Superior temporal gyrus (tissue), 1 donor: ENCODE data around the gene BAIAP3.

Source experiments
- DNase-seq: peaks from one replicate; pipeline ENCODE4 v3.0.0-alpha.2; 2016; ENCODE audit errors: extremely low spot score

The BAIAP3 gene

DNA sequence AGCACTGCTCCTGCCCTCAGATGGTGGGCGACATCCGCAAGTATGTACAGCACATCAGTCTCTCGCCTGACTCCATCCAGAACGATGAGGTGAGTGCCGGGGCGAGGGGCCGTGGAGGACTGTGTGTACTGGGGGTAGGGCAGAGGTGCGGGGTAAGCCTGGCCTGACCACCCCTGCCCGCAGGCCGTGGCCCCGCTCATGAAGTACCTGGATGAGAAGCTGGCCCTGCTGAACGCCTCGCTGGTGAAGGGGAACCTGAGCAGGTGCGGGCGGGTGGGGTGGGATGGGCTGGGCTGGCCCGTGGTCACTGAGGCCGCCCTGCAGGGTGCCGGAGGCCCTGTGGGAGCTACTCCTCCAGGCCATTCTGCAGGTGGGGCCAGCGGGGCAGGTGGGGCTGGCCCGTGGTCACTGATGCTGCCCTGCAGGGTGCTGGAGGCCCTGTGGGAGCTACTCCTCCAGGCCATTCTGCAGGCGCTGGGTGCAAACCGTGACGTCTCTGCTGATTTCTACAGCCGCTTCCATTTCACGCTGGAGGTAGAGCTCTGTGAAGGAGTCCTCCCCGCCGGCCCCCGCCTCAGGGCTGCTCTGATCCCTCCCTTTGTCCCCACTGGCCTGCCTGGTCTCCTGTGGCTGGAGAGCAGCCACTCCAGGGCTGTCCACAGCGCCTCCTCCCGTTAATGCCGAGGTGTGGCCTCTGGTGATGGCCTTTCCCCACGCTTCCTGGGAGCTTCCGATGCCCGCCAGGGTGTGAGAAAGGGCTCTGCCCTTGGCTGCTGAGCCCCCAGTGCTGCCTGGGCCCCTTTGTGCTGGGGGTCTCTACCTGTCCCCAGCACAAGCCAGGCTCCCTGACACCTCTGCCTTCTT is 13.2 kb downstream of the BAIAP3 start:
- DNase-seq, result no peak

DNA sequence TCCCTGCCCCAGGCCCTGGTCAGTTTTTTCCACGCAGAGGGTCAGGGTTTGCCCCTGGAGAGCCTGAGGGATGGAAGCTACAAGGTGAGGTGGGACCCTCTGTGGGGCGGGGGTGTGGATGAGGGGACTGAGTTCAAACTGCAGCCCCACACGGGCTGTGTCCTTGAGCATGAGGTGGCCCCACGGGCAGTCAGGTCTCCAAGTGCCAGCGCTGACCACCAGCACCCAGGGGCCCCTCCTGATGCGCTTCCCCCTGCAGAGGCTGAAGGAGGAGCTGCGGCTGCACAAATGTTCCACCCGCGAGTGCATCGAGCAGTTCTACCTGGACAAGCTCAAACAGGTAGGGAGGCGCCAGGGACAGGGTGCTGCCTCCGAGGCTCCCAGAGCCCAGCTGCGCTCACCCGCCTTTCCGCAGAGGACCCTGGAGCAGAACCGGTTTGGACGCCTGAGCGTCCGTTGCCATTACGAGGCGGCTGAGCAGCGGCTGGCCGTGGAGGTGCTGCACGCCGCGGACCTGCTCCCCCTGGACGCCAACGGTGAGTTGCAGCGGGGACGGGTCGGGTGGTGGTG is 13.9 kb downstream of the BAIAP3 start:
- no peak for DNase-seq

DNA sequence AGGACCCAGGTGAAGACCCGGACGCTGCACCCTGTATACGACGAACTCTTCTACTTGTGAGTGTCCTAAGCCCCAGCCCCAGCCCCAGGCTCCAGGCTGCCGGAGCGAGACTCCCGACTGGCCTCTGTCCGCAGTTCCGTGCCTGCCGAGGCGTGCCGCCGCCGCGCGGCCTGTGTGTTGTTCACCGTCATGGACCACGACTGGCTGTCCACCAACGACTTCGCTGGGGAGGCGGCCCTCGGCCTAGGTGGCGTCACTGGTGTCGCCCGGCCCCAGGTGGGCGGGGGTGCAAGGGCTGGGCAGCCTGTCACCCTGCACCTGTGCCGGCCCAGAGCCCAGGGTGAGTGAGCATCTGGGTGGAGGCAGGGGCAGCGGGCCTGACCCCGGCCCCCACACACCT is 14.5 kb downstream of the BAIAP3 start:
- DNase-seq, result no peak

DNA sequence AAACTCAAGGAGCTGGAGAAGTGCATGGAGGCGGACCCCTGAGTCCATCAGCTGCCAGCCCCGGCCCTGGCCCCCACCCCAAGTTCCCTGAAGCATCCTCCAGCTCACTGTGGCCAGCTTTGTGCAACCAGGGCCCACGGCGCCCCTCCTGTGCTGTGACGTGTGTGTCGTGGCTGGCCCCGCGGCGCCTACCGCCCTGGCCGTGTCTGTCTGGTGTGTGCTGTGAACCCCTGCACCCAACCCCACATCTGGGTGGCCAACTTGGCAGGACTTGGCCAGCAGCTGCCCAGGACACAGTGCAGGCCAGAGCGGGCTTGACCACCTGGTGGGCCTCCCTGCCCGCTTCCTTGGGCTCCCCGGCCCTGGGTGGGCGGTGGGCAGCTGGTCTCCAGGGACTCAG is 15.0 kb downstream of the BAIAP3 start:
- no peak for DNase-seq

DNA sequence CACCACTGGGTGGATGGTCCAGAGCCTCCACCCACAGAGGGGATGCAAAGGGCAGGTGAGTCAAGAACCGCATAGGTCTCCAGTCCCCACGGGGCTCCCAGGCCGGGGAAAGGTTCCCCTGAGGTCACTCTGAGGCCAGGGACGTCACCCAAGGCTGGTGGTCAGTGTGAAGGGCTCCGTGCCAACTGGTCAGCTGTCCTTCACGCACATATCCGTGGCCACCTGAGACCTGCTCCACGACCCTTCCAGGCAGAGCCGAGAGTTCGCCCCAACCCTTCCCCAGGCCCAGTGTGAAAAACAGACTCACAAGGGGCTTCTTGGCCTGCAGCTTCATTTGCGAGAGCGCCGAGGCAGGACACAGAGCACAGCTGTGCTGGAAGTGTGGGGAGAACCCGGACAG is 15.5 kb downstream of the BAIAP3 start:
- DNase-seq, result no peak

DNA sequence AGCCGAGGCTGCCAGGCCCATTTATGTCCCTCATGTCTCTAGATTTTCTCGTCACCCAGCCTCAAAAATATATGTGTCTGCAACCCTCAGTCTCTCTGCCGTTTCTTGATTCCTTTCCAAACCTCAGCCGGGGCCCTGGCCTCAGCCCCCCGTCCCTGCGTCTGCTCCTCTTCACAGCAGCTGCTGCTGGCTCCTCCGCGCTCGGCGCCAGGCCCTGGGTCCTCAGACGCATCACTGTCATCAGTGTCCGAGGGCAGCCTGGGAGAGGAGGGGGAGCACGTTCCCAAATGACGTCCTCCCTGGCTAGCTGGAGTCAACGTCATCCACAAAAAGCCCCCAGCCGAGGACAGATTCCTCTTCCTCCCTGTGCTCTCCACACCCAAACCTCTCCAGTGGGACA is 15.9 kb downstream of the BAIAP3 start:
- DNase-seq, result no peak

DNA sequence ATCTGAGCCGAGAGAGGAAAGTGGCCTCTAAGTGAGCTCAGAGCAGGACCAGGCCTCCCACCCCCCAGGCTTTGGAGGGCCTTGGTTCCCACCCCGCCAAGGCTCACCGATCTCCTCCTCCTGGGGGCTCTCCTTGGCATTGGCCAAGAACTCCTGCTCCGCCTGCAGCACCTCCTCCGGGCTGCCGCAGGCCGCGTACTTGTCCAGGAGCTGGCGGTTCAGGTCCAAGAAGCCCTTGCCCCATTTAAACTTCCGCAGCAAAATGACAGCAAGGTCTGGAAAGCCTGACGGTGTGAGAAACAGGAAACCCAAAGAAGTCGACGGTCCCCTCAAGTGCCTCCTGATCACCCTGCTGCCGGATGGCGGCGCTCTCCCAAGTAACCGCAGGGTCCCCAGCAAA is 16.5 kb downstream of the BAIAP3 start:
- no peak for DNase-seq

DNA sequence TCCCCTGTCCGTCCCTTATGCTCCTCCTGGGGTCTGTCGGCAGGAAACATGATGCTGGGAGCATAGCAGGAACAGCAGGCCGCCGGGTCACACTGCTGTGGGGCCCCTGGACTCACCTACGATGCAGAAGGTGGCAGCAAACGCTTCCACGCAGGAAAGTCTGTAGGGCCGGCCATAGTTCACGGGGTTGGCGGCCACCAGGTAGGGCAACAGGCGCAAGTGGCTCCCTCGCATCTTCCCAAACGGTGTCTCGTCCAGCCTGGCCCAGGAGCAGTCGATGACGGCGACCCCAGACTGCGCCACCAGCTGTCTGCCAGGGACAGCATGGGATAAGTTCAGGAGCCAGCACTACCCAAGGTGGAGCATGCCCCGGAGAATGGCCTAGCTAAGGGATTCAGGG is 17.2 kb downstream of the BAIAP3 start:
- DNase-seq, result no peak

DNA sequence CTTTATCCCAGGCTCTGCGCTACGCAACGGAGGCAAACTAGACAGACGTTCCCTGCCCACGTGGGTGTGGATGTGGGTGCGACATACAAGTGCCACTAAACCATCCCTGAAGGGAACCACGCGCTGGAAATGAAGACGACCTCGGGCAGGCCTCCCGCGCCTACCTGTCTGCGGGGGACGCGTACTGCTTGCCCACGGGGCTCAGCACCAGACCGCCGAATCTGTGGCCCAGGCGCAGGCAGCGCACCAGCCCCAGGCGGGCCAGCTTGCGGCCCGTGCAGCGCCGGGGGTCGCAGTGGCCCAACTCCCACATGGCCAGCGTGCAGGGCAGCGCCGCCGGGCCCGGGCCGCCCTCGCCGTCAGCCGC is 17.8 kb downstream of the BAIAP3 start:
- DNase-seq, result no peak

DNA sequence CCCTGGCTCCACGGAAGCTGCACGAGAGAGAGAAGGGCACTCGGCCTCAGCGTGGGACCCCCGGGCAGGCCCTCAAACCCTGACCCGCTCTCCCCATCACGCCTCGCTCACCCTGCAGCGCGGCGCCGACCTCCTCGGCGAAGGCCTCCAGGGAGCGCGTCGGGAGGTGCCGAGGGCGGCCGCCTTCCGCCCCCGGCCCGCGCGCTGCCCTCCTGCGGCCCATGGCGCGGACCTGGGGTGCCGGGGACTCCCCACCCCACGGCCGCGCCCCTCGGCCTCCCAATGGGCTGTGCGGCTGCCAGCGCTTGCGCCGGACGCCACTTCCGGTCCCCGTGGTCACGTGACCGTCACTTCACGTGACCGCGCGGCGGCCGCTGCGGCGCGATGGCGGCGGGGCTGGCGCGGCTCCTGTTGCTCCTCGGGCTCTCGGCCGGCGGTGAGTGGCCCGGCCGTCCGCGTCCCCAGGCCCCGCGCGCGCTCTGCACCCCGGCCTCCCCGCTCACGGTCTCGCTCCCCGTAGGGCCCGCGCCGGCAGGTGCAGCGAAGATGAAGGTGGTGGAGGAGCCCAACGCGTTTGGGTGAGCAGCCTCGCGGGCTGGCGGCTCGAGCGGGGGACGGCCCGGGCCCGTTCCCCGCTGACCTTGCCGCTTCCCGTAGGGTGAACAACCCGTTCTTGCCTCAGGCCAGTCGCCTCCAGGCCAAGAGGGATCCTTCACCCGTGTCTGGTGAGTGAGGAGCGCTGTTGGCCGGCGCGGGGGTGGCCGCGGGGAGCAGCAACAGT is 18.3 kb downstream of the BAIAP3 start, which contains the start of the genes GNPTG and TSR3:
TSS of gene GNPTG (plus strand) at position 350 of the 781 bp plus-strand sequence. CDS start at position 385, 35 bp downstream.
TSS of gene TSR3 (minus strand) at position 297 of the 781 bp plus-strand sequence. CDS start at position 223, 74 bp downstream.
- peak; percentile 80 for DNase-seq

DNA sequence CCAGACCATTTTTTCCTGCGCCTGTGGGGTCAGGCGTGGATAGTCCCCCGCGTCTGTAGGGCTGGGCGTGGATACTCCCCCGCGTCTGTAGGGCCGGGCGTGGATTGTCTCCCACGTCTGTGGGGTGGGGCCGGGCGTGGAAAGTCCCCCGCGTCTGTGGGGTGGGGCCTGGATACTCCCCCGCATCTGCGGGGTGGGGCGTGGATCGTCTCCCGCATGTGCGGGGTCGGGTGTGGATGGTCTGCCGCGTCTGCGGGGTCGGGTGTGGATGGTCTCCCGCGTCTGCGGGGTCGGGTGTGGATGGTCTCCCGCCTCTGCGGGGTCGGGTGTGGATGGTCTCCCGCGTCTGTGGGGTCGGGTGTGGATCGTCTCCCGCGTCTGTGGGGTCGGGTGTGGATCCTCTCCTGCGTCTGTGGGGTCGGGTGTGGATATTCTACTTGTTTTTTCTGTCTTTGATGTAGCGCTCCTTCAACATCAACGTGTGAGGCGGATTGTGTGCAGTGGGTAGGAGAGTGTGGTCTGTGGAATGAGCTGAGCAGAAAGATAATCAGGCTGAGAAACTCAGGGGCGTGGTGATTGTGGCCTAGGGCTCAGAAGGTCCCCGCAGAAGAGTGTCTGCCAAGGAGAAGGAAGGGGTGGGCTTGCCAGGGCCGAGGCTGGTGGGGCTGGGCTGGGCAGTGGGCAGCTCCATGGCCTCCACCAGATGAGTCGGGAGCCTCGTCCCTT is 21.5 kb downstream of the BAIAP3 start:
- no peak for DNase-seq

DNA sequence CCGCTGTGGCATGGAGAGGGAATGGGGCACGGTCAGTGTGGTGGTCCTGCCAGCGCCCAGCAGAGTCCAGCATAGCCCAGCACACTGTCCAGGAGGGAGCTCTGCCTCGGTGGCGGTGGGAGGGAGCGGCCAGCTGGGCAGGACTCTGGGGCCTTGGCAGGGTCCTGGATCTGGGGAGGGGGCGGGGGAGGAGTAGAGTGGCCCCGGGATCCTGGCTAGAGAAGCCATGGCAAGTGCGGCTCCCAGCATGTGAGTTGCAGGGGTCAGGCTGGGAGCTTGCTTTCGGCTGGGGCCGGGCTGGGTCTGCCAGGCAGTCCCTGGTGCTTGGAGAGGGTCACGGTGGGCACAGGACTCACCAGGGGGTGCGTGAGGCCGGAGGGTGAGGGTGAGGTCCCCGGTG is 22.1 kb downstream of the BAIAP3 start:
- no peak for DNase-seq

DNA sequence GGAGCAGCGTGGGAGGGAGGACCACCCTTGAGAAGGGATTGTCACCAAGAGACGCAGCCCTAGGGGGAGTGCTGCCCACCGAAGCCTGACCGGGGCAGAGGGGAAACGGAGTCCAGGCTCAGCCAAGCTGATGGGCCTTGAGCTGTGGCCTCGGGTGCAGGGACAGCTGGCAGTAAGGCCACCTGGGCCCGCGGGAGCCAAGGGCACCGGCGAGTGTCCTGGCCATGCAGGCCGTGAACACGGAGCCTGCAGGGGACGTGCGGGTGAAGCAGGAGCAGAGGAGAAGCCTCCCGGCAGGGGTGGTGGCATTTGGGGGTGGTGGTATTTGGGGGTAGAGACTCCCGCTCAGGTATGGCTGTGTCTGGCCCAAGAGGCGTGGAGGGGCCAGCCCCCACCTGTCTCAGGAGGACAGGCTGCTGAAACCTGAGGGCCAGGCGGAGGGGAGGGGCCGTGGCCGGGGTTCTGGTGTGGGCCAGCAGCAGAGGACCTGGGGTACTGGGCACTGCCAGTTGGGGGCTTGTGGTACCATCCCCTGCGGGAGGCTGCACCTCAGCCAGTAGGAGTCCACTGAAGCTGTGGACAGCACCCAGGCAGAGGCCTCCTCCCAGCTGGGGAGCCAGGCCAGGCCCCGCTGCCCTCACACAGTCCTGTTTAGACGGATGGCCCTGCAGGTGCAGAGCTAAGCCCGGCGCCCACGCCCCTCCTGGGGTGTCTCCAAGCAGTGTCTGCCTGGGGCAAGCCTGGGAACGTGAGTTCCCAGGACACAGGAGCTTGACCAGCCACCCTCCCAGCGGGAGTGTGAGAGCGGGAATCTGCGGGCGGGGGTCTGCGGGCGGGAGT is 22.8 kb downstream of the BAIAP3 start:
- DNase-seq, result no peak

DNA sequence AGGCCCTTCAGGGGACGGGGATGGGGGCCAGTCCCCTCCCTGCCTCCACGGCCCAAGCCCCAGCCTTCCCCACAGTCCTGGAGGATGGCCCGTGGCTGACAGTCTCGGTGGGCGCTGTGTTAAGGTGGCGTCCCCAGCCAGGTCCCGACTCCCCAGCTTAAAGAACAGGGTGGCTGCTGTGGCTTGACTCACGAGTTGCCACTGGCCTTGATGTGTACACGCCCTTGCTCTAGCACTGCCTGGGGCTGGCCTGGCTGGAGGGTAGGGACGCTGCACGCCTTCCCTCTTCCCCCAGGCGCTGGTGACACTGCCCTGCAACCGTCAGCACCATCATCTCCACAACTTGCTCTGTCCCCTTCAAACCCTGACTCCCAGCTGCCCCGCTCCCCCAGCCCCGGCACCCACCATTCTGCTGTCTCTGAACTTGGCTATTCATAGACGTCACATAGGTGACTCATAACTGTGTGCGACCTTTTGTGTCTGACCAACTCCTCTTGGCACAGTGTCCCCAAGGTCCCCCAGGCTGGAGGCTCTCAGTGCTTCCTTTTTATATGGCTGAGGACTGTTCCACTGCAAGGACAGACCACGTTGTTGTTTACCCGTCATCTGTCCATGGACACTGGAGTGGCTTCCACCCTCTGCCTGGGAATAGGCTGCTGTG is 24.6 kb downstream of the BAIAP3 start:
- DNase-seq, result no peak

DNA sequence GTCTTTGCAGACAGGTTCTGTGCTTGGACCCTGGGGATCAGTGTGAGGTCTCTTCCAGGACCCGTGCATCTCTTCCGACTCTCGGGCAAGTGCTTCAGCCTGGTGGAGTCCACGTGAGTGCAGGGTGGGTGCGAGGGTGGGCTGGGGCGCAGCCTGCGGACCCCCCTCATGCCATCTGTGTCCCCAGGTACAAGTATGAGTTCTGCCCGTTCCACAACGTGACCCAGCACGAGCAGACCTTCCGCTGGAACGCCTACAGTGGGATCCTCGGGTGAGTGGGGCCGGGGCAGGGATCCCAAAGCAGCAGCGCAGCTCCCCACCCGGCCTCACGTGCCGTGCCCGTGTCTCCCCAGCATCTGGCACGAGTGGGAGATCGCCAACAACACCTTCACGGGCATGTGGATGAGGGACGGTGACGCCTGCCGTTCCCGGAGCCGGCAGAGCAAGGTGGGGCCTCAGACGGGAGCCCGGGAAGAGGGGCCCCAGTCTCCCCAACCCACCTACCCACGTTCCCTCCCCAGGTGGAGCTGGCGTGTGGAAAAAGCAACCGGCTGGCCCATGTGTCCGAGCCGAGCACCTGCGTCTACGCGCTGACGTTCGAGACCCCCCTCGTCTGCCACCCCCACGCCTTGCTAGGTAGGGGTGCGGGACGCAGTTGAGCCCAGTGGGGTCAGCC is 28.4 kb downstream of the BAIAP3 start:
- no peak for DNase-seq

DNA sequence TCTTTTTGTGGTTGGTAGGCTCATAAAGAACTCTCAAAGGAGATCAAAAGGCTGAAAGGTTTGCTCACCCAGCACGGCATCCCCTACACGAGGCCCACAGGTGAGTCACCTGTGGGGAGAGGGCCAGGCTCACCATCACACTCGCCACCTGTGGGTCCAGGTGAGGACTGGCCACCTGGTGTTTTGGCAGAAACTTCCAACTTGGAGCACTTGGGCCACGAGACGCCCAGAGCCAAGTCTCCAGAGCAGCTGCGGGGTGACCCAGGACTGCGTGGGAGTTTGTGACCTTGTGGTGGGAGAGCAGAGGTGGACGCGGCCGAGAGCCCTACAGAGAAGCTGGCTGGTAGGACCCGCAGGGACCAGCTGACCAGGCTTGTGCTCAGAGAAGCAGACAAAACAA is 29.4 kb downstream of the BAIAP3 start:
- no peak for DNase-seq

DNA sequence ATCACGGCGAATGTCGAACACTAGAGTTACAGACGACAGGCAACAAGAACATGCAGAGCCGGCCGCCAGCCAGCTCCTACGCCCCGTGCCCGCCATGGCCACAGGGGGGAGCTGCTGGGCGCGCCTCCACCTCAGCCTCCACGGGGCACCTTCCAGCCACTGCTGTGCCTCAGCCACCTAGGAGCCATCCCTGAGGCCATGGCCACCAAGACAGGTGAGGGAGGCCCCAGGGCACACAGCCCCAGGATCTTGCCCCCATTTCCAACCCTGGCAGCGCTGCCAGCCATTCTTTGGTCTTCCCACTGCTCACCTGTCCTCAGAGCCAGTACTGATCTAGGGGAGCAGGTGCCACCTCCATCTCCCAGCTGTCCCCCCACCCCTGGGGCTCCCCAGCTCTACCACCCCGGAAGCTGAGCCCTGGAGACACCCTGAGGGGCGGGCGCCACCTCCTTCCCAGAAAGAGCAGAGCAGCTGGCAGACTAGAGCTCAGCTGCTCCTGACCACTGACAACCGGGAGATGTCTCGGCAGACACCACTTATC is 30.1 kb downstream of the BAIAP3 start:
- peak; percentile 37 for DNase-seq

DNA sequence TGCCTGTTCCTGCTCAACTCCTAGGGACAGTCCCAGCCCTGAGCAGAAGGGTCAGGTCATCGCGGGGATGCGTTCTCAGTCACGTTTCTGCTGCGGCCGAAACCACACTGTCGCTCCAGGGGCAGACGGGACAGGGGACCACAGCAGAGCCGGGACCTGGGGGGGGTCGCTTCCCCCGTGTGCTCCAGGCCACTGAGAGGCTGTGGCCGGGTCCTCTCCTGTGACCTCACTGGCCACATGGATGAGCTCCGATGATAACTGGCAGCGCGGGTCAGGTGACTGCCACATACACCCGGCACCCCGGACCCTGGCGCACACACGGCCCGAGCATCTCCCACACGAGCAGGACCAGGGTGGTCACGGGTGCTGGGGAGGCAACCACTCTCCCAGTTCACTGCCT is 31.1 kb downstream of the BAIAP3 start:
- no peak for DNase-seq

DNA sequence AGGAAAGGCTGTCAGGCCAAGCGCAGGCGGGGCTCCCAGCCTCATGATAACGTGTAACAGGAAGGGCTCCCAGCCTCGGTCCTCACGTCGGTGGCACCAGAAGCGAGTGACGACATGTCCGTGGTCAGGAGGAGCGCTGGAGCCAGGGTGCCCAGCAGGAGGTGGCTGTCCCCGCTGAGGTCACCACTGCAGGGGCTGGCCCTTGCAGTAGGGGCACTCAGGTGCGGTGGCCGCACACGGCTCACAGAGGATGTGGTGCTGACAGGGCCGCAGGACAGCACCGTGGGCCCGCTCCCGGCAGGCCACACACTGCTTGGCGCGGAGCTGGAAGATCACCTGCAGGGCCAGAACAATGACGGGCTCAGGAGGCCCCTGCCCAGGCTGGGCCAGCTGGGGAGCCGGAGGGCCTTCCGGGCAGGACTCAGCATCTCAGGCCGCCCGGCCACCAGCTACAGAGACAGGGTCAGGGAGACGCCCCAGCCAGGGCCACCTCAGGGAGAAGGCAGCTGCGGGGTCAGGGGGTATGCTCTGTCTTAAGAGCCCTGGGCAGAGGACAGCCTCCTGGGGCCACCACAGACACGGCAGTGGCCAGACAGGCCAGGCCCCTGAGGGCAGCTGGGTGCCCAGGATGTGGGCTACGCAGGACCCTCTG is 32.7 kb downstream of the BAIAP3 start:
- DNase-seq, result no peak
